Keratinocyte (primary cell): ENCODE data around the gene KRT33A.

Experiments
- EZH2 ChIP-seq: IDR thresholded peaks from one replicate; pipeline ENCODE4 v1.6.1; 2012; ENCODE audit warnings: inconsistent platforms, mild to moderate bottlenecking, low read length, moderate library complexity
- TF ChIP-seq, protein P1 (sequence below), 3 experiments: IDR thresholded peaks in 1 of 3; conservative IDR thresholded peaks in 1 of 3; optimal IDR thresholded peaks in 1 of 3; 2 replicates in 2 of 3; 3 replicates in 1 of 3; pipeline versions ENCODE3 to v1.5.1; 2011; ENCODE audit warnings: low read length in 3 of 3, mild to moderate bottlenecking in 3 of 3, moderate library complexity in 2 of 3, control low read depth in 1 of 3, inconsistent platforms in 1 of 3; ENCODE audit not compliant: insufficient read depth in 2 of 3; ENCODE audit errors: extremely low read depth in 1 of 3

DNA sequence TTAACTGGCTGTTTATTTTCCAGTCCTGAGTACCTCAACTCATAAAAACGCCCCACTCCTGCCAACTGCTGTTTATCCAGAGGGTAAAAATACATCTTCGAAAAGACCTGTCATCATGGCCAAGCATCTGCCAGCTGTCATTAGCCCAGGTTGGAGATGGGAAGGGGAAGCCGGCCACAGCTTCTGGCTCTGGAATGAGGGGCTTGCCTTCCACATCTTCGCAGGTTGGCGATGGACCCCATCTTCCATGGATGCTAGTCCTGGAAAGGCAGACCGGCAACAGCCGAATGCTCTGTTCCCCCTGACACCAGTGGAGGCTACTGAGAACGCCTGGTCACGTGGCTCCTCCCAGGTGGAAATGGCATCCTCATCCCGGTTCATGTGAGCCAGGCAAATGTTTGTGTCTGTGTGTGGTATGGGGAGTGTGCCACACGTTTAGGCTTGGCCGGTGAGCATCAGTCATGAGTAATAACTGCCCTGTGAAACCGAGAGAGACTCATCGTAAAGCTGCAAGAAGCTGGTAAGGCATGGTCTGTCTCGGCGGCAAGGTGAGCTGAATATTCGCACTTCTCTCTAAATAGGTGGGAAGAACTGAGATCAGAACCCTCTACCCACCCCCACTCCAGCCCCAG is 34.7 kb downstream of the KRT33A start:
- TF ChIP-seq, protein P1, sequence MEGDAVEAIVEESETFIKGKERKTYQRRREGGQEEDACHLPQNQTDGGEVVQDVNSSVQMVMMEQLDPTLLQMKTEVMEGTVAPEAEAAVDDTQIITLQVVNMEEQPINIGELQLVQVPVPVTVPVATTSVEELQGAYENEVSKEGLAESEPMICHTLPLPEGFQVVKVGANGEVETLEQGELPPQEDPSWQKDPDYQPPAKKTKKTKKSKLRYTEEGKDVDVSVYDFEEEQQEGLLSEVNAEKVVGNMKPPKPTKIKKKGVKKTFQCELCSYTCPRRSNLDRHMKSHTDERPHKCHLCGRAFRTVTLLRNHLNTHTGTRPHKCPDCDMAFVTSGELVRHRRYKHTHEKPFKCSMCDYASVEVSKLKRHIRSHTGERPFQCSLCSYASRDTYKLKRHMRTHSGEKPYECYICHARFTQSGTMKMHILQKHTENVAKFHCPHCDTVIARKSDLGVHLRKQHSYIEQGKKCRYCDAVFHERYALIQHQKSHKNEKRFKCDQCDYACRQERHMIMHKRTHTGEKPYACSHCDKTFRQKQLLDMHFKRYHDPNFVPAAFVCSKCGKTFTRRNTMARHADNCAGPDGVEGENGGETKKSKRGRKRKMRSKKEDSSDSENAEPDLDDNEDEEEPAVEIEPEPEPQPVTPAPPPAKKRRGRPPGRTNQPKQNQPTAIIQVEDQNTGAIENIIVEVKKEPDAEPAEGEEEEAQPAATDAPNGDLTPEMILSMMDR (optimal IDR thresholded peaks at IDR 0.05 in 1 of 3, IDR thresholded peaks at IDR 0.05 in 1 of 3, conservative IDR thresholded peaks at IDR 0.05 in 1 of 3; ENCODE audit: extremely low read depth in 1 of 3, insufficient read depth in 2 of 3, low read length in 3 of 3): no peak
- no peak for TF ChIP-seq EZH2
